GM21423 (cell line): ENCODE measurements around the gene ZSCAN16.

Source experiments
- ATAC-seq: cut with Tn5 transposase; IDR thresholded peaks from one replicate; pipeline ENCODE4 v1.9.1; 2021; ENCODE audit warnings: mild to moderate bottlenecking, moderate library complexity; ENCODE audit not compliant: unreplicated experiment

ZSCAN16 gene

DNA sequence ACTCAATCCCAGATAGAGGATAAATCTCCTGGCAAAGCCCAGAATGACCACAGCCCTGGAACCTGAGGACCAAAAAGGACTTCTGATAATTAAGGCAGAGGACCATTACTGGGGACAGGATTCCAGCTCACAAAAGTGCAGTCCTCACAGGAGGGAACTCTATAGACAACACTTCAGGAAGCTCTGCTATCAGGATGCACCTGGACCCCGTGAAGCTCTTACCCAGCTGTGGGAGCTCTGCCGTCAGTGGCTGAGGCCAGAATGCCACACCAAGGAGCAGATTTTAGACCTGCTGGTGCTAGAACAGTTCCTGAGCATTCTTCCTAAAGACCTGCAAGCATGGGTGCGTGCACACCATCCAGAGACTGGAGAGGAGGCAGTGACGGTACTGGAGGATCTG is 992 bp downstream of the ZSCAN16 start:
- ATAC-seq = no peak

DNA sequence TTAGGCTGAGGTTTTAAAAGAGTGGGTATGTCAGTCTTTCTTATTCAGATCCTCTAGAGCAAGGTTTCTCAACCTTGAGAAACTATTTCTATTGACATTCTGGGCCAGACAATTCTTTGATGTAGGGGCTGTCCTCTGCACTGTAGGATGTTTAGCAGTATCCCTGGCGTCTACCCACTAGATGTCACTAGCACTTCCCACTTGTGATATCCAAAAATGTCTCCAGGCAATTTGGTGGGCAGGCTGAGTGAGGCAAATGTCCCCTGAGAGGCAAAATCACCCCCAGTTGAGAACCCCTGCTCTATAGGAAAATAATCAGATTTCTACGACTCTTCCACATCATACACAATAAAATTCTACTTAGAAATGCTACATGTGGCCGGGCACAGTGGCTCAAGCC is 9.6 kb downstream of the ZSCAN16 start:
- ATAC-seq = no peak

DNA sequence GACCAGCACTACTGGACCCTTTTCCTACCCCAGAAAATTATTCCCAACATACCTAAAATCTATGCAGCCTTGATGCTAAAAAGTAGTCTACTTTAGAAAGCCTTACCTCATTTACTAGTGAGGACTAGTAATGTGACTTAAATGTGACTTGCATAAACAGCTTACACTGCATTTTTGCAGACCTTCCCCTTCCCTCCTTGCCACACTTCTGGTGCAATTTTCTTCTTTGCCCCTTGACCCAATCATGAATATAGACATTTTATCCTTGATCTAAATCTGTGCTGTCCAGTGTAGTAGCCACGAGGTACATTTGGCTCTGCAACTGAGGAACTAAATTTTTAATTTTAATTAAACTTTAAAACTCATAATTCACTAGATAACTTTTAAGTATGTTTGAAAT is 10.3 kb downstream of the ZSCAN16 start:
- ATAC-seq = no peak

GRCh38 chr6:28135393-28135792 is 11.0 kb downstream of the ZSCAN16 start:
- no peak for ATAC-seq

DNA sequence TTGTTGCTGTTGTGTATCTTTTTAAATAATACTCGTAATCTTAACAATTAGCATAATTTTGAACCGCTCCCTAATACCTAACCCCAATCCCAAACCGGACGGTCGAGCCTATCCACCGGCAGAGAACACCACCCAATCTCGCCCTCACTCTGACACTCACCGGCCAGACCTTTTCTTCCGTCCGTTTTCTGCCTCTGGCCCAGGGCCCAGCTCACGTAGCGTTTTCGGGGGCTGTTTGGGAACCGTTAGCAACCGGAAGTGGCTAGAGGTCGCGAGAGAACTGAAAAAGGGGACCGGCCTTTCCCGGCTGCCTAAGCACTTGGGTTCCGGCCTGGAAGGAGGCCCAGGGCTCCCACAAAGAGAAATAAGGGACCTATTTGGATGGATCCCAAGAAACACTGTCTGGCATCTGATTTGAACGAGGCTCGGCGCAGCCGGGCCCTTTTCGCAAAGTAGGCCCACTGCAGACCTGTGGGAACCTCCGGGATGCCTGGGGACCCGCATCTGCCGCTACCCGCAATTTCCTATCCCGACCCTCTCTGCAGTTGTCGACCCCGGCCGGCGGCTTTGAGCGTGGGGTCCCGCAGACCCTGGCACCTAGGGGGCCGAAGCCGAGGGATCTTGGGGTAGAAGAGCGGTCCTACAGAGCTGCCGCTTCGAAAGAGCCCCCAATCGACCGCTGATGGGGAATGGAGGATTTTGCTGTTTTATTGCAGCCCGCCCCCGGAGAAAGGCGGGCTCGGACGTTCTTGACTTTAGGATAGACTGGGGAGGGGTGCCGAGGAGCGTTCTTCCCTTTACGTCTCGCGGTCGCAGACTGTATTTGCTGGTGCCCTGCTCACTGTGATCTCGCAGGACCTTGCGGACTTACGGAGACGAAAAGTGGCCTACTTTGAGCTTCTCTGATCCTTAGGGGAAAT is 12.4 kb downstream of the ZSCAN16 start:
- peak; percentile 58 for ATAC-seq

GRCh38 chr6:28137505-28137981 is 13.1 kb downstream of the ZSCAN16 start:
- no peak for ATAC-seq

DNA sequence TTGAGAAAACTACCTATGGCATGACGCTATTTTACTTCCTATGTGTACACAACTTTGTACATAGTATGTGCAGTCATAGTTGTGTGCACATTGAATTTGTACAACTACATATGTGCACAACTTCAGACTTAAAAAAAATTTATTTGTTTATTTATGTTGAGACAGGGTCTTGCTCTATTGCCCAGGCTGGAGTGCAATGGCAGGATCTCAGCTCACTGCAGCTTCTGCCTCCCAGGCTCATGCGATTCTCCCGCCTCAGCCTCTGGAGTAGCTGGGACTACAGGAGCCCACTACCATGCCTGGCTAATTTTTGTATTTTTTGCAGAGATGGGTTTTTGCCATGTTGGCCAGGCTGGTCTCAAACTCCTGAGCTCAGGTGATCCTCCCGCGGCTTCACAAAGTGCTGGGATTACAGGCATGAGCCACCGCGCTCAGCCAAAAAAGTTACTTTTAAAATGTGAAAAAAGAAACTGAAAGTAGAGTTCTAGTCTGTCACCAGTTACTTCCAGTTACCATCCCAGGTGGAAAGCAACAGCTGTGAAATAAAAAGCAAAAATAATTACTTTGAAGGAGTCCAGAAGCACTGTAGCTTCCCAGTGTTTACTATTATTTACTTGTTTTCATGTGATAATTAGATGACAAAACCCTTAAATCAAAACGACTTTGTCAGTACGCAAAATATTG is 15.6 kb downstream of the ZSCAN16 start:
- ATAC-seq = no peak

DNA sequence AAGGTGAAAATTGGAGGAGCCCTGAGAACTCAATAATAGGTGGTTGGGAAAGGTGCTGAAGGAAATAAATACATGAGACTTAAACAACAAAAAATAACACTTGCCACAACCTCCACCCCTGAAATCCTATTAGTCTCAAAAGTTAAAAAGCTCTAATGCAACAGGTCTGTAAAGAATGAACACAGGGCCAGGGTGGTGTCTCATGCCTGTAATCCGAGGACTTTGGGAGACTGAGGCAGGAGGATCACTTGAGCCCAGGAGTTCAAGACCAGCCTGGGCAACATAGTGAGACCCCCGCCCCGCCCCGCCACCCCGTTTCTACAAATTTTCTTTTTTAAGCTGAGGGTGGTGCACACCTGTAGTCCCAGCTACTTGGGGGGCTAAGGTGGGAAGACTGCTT is 16.2 kb downstream of the ZSCAN16 start:
- no peak for ATAC-seq

DNA sequence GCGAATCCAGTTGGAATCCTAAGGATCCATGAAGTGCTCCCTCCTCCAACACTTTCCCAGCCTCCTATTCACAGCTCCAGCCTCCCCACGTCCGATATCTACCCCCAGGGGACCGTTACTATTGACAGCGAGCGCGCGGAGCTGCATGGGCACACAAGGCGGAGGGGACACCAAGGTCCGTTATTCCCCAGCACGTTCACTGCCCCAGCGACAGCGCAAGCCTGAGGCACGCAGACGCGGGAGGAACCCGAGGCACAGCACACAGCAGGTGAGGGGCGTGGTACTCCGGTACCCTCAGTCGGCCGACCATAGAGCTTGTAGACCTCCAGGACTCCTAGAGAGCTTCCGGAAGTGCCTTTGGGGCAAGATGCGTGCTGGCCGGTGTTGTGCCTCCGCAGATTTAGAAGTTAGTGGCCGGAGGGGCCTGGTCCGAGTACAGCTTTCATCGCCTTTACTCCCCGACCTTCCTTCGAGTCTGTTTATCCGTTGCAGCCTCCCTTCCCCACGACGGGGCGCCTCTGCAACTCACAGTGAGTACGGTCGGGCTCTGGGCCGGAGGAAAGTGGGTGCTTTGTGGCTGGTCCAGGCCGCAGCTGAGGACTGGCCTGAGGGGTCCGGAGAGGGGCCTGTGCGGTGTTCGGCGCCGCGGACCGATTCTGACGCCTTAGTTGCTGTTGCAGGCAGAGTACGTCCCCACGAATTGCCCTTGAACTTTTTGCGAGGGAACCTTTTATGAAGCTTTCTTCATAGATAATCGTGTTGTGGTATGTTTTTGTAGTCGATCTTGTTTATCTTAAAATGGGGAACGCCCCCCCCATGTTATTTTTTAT is 17.3 kb downstream of the ZSCAN16 start, which contains the start of gene ZKSCAN8:
Gene ZKSCAN8 (plus strand): TSS at position 384 of the 830 bp plus-strand sequence. CDS start 6,525 bp downstream, outside the sequence.
- peak; percentile 80 for ATAC-seq

DNA sequence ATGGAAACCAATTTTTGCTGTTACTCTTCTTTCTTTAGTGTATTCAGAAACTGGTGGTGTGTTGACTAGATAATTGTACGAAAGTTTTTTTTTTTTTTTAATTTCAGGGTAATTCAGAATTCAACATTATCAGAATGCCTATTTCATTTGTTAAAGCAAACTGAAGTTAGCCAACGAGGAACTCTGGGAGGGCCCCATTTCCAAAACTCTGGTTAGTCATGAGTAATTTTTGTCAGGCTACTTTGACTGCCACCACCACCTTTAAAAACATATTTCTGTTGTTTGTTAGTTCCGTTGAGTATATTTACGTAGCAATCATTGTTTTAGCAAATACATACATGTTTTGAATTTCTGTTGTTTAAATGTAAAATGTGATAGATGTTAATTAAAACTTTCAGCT is 18.0 kb downstream of the ZSCAN16 start:
- no peak for ATAC-seq

DNA sequence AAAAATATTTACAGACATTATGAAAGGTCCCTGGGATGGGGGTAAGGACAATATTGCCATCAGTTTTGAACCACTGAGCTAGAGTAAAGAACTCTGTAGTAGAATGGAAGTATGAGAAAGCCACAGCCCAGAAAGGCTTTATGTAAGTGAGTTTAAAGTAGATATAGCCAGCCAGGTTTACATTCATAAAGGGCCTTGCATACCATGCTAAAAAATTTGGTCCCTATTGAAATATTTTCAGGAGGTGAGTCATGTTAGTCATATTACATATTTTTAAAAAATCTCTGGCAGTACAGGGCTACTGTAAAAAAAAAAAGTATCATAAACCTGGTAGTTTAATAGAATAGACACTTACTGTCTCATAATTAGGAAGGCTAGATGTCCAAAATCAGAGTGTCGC is 20.8 kb downstream of the ZSCAN16 start:
- ATAC-seq = no peak

DNA sequence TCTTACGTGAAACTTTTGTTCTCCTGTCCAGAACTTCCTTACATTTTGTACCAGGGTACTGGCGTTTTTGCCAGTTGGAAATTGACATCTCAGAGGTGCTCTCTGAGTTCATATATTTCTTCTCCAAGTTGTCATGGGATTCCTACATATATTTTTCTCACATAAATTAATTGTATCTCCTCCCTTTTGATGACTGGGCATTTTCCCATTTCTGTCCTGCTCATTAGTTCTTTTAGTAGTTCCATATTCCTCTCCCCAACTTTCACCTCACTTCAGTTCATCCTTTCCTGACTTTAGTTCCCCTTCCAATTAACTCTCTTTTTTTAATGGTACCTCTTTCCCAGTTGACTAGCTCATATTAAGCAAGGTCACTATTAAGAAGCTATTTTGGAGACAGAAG is 28.1 kb downstream of the ZSCAN16 start:
- no peak for ATAC-seq

- ATAC-seq = no peak
These were observed 29.1 kb downstream of the ZSCAN16 start for GRCh38 chr6:28153546-28153945.

DNA sequence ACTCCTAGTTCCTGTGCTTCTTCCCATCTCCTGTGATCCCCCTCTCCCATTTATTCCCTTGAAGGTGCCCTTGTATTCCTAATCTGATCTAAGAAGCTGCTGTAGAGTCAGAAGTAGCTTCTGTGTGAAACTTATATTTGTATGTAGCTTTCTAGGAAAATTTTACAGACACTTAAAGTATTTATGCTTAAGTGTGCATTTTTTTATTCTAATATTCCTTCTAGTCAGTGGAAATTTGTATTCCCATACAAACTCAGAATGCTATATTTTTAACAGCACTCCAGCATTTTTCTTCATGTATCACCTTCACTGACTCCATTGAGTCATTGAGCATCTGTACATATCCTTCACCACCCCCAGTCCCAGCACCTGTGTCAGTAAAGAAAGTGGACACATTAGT is 29.9 kb downstream of the ZSCAN16 start:
- no peak for ATAC-seq

DNA sequence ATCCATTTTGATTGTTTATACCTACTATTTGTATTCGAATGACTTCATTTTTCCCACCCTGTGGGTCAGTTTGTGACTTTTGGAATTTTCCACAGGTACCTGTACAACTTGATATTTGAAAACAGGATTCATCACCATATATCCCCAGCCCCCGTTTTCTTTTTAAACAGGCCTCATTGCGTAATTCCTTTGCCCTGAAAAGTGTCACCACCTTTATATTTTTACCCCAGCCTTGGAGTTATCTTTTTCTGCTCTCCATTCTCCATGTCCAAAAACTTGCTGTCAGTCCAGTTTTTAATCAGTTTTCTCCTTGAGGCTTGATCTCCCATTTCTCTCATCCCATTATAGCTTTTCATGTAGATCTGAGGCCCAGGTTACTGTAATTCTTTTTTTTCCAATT is 33.9 kb downstream of the ZSCAN16 start:
- ATAC-seq = no peak

- ATAC-seq = no peak
These were observed 34.7 kb downstream of the ZSCAN16 start for GRCh38 chr6:28159029-28159607.

DNA sequence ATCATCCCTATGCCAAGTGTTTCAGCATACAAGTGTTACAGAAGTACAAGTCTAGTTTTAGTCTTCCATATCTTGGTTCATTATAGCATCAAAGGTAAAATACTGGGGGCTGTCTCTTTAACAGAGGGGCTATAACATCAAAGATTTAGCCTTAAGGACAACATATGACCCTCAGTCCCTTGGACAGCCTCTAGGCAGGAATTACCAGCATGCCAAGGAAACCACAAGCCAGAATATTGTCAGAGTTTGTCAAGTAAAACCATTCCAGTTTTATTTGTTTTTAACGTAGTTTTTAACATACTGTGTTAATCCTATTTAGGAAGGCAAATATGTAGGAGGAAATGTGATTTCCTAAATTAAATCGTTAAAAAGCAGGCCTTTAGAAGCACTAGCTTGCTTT is 35.8 kb downstream of the ZSCAN16 start:
- no peak for ATAC-seq

- ATAC-seq = peak; percentile 97
These were observed 37.1 kb downstream of the ZSCAN16 start for GRCh38 chr6:28161410-28162079.

DNA sequence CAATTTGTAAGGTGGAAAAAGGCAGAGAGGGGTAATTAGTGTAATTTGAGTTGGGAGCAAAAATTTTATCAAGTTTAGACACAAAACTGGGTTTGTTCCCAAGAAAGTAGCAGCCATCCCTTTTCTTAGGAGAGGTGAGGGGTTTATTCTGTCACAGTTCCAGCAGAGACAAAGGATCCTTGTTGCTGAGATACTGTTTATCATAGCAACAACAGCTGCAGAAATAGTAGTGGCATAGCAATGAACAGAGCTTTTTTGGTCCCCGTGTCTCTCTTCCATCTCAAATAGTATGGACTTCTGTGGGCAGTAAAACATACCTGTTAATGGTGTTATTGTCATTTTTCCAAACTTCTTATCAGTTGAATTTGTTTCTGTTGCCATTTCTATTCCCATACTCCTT is 41.2 kb downstream of the ZSCAN16 start:
- no peak for ATAC-seq

DNA sequence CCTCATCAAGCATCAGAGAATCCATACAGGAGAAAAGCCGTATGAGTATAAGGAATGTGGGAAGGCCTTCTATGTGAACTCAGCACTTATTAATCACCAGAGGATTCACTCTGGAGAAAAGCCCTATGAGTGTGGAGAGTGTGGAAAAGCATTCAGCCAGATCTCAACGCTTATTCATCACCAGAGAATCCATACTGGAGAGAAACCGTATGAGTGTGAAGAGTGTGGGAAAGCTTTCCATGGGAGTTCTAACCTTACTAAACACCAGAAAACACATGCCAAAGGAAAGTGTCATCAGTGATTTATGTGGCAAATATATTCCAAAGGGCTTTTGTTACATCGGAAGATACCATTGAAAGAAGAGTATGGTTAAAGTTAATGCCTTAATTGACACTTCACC is 42.7 kb downstream of the ZSCAN16 start:
- ATAC-seq = no peak
